ENCODE results near the gene PDE6A. TPM values are rescaled to one million over a fixed set of nuclear protein-coding genes. Genes with fewer than 3 reads are reported as not detected.
A peak's percentile ranks its signal among the peaks of the same experiment; 100 is the strongest.

The PDE6A gene
- total and polyA plus RNA-seq, 2 of the 13 experiments (the other 11 are each of a cell fraction or from before 2014, with no cell fraction given), result 0.01 TPM; not detected in 1

DNA sequence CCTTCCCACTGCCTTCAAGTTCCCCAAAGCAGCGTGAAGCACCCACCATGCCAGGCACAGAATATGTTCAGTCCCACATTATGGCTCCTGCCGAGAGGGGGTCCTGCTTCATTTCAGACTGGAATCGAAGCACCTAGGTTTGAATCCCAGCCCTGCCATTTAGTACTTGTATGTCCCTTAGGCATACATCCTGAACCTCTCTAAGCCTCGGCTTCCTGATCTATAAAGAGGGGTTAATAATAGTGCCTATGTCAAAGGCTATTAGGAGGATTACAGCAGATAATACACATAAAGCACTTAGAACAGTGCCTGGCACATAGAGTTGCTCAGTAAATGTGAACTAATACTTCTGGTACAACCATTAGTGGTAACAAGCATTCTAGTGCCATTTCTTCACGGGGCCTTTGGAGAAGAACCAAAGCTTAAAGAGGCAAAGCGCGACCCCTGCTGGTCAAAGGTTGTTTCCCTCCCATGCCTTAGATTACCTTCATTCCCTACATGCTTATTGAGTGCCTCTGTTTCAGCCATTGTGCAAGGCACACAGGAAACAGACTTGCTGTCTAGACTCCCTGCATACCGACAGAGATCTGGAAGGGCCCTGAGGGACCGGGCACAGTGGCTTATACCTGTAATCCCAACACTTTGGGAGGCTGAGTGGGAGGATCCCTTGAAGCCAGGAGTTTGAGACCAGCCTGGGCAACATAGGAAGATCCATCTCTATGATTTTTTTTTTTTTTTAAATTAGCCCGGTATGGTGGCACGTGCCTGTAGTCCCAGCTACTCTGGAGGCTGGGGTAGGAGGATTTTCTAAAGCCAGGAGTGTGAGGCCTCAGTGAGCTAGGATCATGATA lies 116.2 kb downstream of the PDE6A start:
- Histone ChIP-seq H2AFZ (ENCODE audit: low read length) (no peak overlapping the region), H3K4me1 (ENCODE audit: insufficient read depth, low read length) (no peaks in the 10 kb centered on the region), H3K4me2 (ENCODE audit: low read depth, low read length) (no peak overlapping the region), H3K27me3 (ENCODE audit: control insufficient read depth in 1 of 2, insufficient read depth in 2 of 2, low read length in 2 of 2) (no peaks in the 10 kb centered on the region), H3K4me3 (replicated peaks in 1 of 3; ENCODE audit: insufficient read depth in 1 of 3, low read depth in 2 of 3, low read length in 3 of 3) (no peak overlapping the region), H3K9me3 (ENCODE audit: low read length) (no peaks in the 10 kb centered on the region), H3K9ac (ENCODE audit: insufficient read depth, low read depth, low read length) (no peak overlapping the region), H4K20me1 (ENCODE audit: insufficient read depth, low read length) (no peaks in the 10 kb centered on the region), H3K79me2 (ENCODE audit: insufficient read depth, low read length) (no peaks in the 10 kb centered on the region), H3K27ac (ENCODE audit: extremely low read length, insufficient read depth, low read length) (no peak overlapping the region), H3K36me3 (replicated peaks in 1 of 2; ENCODE audit: control insufficient read depth in 1 of 2, insufficient read depth in 2 of 2, low read length in 2 of 2) (no peaks in the 10 kb centered on the region; a peak in 1 of 5 replicates)
- POLR2A ChIA-PET, result no interaction called here
- DNase-seq (ENCODE audit: low spot score) (peak; percentile 87), FAIRE-seq (peak; percentile 97), ATAC-seq (peak; percentile 97)
- in situ Hi-C loops (cut with HindIII; ENCODE audit: extremely low pct_ligation_motif_present, low pct_unique_long_range_greater_than_20kb), result loop anchor here (5.0 kb wide), 1 partner anchor 191 kb away; no protein-coding TSS in a partner anchor
- intact Hi-C loops (cut with micrococcal nuclease; ENCODE audit: unreplicated experiment), result loop anchor here (1.0 kb wide), 1 partner anchor 161 kb away; no protein-coding TSS in a partner anchor
- CTCF ChIA-PET (ENCODE audit: low intra/inter-chr PET ratio, low total read pairs), result interaction anchor here (0.9 to 3.8 kb wide), 5 partner anchors 25 to 192 kb away, joined by 3 to 46 read pairs (median 4); no protein-coding TSS in a partner anchor
- WGBS (ENCODE audit: low lambda C conversion rate), result 40% methylated on average over 11 of the region's 11 CpGs
- BruUV-seq (replicated peaks), result no TSS peak
- TF ChIP-seq SOX6 (IDR thresholded peaks at IDR 0.05) (no peak), SOX6 (CRISPR knock-in tag; IDR thresholded peaks at IDR 0.05) (0 out of 2 replicates have a peak, but pooled peaks have one; percentile 9), CHCHD3 (CRISPR knock-in tag; IDR thresholded peaks at IDR 0.05) (no peak), GATAD1 (CRISPR knock-in tag; IDR thresholded peaks at IDR 0.05) (no peak), ZHX1 (CRISPR knock-in tag; IDR thresholded peaks at IDR 0.05; ENCODE audit: low read depth) (0 out of 2 replicates have a peak, but pooled peaks have one; percentile 35), SNAI1 (CRISPR knock-in tag; IDR thresholded peaks at IDR 0.05; ENCODE audit: borderline replicate concordance) (no peak), ZFP36 (IDR thresholded peaks at IDR 0.05; ENCODE audit: borderline replicate concordance, low read depth, low read length, partially characterized antibody) (no peak), ISL2 (CRISPR knock-in tag; IDR thresholded peaks at IDR 0.05) (no peak), ZNF12 (CRISPR knock-in tag; IDR thresholded peaks at IDR 0.05) (0 out of 2 replicates have a peak, but pooled peaks have one; percentile 8), GFI1 (CRISPR knock-in tag; IDR thresholded peaks at IDR 0.05; ENCODE audit: borderline replicate concordance) (no peak), MIER2 (CRISPR knock-in tag; IDR thresholded peaks at IDR 0.05) (0 out of 2 replicates have a peak, but pooled peaks have one; percentile 10), FOXA3 (CRISPR knock-in tag; IDR thresholded peaks at IDR 0.05) (peak; percentile 21; the same call in 1 of the 2 replicates), ZC3H13 (CRISPR knock-in tag; IDR thresholded peaks at IDR 0.05) (no peak), GATAD2A (CRISPR knock-in tag; IDR thresholded peaks at IDR 0.05) (peak; percentile 46; the same call in 1 of the 2 replicates), ZFYVE20 (CRISPR knock-in tag; IDR thresholded peaks at IDR 0.05; ENCODE audit: borderline replicate concordance, low read depth) (no peak), ETV5 (CRISPR knock-in tag; IDR thresholded peaks at IDR 0.05; ENCODE audit: borderline replicate concordance) (peak; percentile 43; the same call in 1 of the 2 replicates)
- TF ChIP-seq, protein P1, sequence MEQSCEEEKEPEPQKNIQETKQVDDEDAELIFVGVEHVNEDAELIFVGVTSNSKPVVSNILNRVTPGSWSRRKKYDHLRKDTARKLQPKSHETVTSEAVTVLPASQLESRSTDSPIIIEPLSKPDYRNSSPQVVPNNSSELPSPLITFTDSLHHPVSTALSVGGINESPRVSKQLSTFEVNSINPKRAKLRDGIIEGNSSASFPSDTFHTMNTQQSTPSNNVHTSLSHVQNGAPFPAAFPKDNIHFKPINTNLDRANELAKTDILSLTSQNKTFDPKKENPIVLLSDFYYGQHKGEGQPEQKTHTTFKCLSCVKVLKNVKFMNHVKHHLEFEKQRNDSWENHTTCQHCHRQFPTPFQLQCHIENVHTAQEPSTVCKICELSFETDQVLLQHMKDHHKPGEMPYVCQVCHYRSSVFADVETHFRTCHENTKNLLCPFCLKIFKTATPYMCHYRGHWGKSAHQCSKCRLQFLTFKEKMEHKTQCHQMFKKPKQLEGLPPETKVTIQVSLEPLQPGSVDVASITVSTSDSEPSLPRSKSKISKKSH (CRISPR knock-in tag; IDR thresholded peaks at IDR 0.05; ENCODE audit: borderline replicate concordance), result no peak
- TF ChIP-seq, protein P2, sequence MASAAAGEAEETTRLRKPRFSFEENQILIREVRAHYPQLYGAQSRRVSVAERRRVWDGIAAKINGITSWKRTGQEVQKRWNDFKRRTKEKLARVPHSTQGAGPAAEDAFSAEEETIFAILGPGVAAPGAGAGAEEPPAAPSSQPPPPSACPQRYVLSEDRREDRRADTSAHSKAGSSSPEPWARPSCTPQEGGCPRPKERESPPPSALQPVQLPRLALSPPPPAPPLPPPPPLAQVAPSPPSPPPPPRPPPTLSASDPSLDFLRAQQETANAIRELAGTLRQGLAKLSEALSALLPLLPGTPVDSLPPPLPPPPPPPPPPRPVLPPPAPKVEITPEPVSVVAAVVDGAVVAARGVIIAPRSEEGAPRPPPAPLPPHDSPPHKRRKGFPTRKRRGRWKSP (CRISPR knock-in tag; IDR thresholded peaks at IDR 0.05), result no peak
